ENCODE measurements around the gene CDH4.
"Not testable (repeated sequence)": the region's sequence is repeated elsewhere in the genome, so short reads cannot be mapped to it uniquely, and the experiment has no call there.

Gene CDH4

DNA sequence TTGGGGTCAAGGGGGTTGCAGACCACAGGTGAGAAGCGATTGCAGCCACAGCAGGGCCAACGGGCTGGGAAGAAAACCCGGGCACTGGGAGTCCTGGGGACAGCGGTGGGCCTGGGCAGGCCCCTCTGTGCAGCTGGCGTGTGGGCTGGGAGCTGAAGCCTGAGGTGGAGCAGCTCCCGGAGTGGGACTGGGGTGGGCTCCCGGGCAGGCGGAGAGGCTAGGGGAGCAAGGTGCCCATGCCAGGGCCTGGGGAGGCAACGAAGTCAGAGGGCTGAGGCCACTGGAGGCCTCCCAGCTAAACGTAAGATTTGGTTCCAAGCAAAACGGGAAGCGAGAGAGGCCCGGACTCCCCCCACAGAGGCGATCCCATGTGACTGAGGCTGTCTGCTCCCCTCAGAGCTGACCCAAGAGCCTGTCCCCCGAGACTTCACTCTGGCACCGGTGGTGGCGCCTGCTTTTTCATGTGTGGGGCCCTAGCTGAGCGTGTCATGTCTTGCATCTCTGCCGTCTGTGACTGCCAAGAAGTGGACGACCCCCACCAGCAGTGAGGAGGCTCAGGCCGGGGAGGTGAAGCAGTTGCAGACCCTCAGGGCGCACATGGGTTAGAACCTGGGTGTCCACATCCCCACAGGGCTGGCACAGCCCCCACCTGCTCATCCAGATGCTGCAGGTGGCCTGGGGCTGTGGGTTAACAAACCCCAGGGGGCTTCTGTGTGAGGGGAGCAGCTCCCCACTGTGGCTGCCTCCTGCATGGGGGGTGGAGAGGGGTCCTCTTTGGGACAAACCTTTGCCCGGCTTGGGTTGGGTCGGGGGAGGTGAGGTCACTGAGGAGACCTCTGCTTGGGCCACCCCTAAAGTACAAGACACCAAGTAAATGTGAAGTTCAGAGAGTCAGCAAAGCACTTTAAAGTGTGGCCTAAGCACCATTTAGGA, 601.3 kb downstream of the CDH4 start:
- TF ChIP-seq, protein P1, sequence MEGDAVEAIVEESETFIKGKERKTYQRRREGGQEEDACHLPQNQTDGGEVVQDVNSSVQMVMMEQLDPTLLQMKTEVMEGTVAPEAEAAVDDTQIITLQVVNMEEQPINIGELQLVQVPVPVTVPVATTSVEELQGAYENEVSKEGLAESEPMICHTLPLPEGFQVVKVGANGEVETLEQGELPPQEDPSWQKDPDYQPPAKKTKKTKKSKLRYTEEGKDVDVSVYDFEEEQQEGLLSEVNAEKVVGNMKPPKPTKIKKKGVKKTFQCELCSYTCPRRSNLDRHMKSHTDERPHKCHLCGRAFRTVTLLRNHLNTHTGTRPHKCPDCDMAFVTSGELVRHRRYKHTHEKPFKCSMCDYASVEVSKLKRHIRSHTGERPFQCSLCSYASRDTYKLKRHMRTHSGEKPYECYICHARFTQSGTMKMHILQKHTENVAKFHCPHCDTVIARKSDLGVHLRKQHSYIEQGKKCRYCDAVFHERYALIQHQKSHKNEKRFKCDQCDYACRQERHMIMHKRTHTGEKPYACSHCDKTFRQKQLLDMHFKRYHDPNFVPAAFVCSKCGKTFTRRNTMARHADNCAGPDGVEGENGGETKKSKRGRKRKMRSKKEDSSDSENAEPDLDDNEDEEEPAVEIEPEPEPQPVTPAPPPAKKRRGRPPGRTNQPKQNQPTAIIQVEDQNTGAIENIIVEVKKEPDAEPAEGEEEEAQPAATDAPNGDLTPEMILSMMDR (IDR thresholded peaks at IDR 0.05; ENCODE audit: low read depth, low read length) = no peak
- H3K4me3 ChIP-seq (ENCODE audit: low read depth, low read length) = no peak overlapping the region

DNA sequence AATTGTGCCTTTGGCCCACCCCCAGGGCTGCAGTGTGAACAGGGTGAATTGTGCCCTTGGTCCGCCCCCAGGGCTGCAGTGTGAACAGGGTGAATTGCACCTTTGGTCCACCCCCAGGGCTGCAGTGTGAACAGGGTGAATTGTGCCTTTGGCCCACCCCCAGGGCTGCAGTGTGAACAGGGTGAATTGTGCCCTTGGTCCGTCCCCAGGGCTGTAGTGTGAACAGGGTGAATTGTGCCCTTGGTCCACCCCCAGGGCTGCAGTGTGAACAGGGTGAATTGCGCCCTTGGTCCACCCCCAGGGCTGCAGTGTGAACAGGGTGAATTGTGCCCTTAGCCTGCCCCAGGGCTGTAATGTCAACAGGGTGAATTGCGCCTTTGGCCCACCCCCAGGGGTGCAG, 602.5 kb downstream of the CDH4 start:
- H3K4me3 ChIP-seq (ENCODE audit: low read depth, low read length) = not testable (repeated sequence)

GRCh38 chr20:61855286-61855685, 603.2 kb downstream of the CDH4 start:
- TF ChIP-seq, protein P1 (IDR thresholded peaks at IDR 0.05; ENCODE audit: low read depth, low read length) = no peak

GRCh38 chr20:61856626-61857413, 604.8 kb downstream of the CDH4 start:
- TF ChIP-seq, protein P1 (IDR thresholded peaks at IDR 0.05; ENCODE audit: low read depth, low read length) = no peak

More at GRCh38 chr20:61855286-61855685, 603.2 kb downstream of the CDH4 start:
- H3K4me3 ChIP-seq (ENCODE audit: low read depth, low read length) = no peak overlapping the region

DNA sequence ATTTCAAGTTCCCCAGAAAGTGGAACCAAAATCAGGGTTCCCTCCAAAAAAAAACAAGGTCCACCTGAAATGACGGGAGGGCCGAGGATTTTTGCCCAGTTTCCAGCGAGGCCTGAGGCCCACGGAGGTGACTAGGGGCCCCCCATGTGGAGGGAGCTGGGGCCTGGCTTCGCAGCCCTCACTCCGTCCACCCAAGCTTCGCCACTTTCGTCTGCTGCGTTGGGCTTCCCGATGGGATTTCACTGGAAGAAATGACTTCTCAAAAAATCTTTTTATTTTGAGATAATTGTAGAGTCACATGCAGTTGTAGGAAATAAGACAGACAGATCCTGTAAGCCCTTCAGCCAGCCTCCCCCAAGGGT, 605.3 kb downstream of the CDH4 start:
- no peak overlapping the region for H3K4me3 ChIP-seq (ENCODE audit: low read depth, low read length)
- TF ChIP-seq, protein P1 (IDR thresholded peaks at IDR 0.05; ENCODE audit: low read depth, low read length) = no peak

More at GRCh38 chr20:61856626-61857413, 604.8 kb downstream of the CDH4 start:
- H3K4me3 ChIP-seq (ENCODE audit: low read depth, low read length) = no peak overlapping the region

- H3K4me3 ChIP-seq (ENCODE audit: low read depth, low read length) = no peak overlapping the region
- TF ChIP-seq, protein P1 (IDR thresholded peaks at IDR 0.05; ENCODE audit: low read depth, low read length) = no peak
Measured at GRCh38 chr20:61857884-61858283, 605.8 kb downstream of the CDH4 start.

DNA sequence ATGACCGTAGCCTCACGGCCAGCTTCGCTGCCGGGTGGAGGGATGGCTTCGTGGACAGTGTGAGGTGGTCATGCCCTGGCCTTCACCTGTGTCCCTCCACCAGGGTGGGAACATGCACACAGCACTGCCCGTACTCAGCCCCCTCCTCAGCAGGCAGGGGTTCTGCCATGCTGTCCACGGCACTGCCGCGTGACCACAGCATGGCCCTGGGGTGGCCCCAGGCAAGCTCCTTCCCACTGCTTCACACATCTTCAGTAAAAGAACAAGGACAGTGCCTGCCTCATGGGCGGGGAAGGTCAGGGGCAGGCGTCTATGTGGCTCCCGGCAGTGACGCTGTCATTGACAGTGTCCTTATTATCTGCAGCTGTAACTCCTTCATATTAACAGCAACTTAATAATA, 607.7 kb downstream of the CDH4 start:
- no peak overlapping the region for H3K4me3 ChIP-seq (ENCODE audit: low read depth, low read length)
- TF ChIP-seq, protein P1 (IDR thresholded peaks at IDR 0.05; ENCODE audit: low read depth, low read length) = no peak
